ENCODE data around the gene IFI27L1.

The IFI27L1 gene

GRCh38 chr14:94080621-94081385 lies at the start of gene IFI27L1, which contains the start of gene DDX24:
Gene IFI27L1 (plus strand): TSS chr14:94081310. CDS start chr14:94096938, 15,628 bp downstream.
Gene DDX24 (minus strand): TSS chr14:94081202. CDS start chr14:94079742, 1,460 bp downstream.
- Histone ChIP-seq H3K4me3 (peak within 1 kb of the TSS; percentile 83 to 92), H3K27me3 (no peaks in the 10 kb centered on the region), H3K9me3 (no peaks in the 10 kb centered on the region), H3K4me1 (peaks cover 0 to 44% (median 31%) of the 10 kb centered on the region in 4 donors), H3K36me3 (peaks cover 19 to 29% (median 19%) of the 10 kb centered on the region in 3 donors), H3K27ac (peak within 1 kb of the TSS; percentile 93 to 98)
- peak; percentile 96 to 98 for DNase-seq
- intact Hi-C loops (cut with DNase I; ENCODE audit: low total_unique reads): no loop called here
- TF ChIP-seq CTCF (IDR thresholded peaks at IDR 0.05): peak in 1 of 2 experiments; percentile 14

DNA sequence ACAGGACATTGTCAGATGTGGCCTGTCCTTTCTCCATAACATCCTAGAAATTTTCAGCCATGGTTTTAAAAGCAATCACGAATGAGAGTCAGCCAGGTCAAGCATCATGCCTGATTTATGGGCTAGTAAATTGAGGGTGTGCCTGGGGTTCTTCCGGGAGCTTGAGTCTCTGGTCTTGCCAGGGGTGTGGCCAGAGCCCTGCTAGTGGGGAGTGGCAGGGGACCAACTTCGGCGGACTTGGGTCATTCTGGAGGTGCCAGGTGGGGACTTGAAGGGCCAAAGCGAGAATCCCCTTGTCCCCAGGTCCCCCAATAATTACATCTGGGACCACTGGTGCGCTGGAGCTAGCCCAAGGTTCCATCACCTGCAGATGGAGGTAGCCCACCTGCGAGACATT lies 49.2 kb upstream of the IFI27L1 start:
- no peak for DNase-seq
- H3K27ac ChIP-seq: no peak overlapping the region
- no peak overlapping the region for H3K4me3 ChIP-seq
- H3K9me3 ChIP-seq: no peaks in the 10 kb centered on the region
- no peak for TF ChIP-seq CTCF (IDR thresholded peaks at IDR 0.05)
- H3K27me3 ChIP-seq: no peaks in the 10 kb centered on the region
- intact Hi-C loops (cut with DNase I; ENCODE audit: low total_unique reads): no loop called here
- H3K36me3 ChIP-seq: no peaks in the 10 kb centered on the region
- peaks cover 0 to 3% (median 1%) of the 10 kb centered on the region in 4 donors for H3K4me1 ChIP-seq

GRCh38 chr14:94034886-94035285 lies 46.2 kb upstream of the IFI27L1 start:
- H3K9me3 ChIP-seq: no peaks in the 10 kb centered on the region
- H3K27me3 ChIP-seq: no peaks in the 10 kb centered on the region
- H3K4me1 ChIP-seq: no peaks in the 10 kb centered on the region
- no peak for TF ChIP-seq CTCF (IDR thresholded peaks at IDR 0.05)
- intact Hi-C loops (cut with DNase I; ENCODE audit: low total_unique reads): loop anchor here (5.0 kb wide), 2 partner anchors 102 to 147 kb away; no protein-coding TSS in a partner anchor
- H3K36me3 ChIP-seq: no peaks in the 10 kb centered on the region
- DNase-seq: no peak
- H3K4me3 ChIP-seq: no peak overlapping the region
- no peak overlapping the region for H3K27ac ChIP-seq

DNA sequence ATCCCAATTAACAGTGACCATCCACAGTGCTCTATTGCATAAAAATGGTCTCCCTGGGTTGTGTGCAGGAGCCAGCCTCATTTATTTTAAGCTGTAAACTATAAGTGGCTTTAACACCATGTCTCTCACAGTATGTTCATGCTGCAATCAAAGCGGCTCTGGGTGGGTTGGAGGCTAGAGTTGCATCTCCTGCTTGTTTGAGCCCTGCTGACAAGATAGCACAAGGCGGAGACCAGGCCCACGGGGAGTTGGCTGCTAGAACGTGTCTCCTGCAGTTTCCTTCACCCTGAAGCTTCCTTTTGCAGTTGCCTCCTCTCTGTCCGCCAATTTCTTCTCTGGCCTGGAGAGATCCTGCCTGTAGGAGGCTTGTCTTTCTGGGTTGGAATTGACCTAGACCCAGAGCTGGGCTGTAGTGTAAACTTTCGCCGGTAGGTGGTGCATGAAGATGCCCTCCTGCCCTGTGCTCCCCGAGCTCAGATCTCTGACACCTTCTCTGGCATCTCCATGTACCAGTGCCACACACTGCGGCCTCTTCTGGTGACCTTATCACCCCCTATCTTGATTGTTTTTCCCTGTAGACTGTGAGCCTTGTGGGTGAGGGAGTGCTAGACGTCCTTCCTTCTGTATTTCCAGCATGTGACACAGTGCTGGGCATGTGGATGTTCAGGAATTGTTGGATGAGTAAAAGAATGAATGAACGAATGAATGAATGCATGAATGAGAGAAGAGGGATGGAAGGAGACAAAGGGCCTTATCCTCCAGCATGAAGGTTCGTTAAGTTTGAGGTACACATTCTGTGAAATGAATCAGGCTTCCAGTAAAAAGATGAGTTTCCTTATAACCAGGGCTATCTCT lies 44.6 kb upstream of the IFI27L1 start:
- Histone ChIP-seq H3K4me1 (peaks cover 0 to 2% (median 0%) of the 10 kb centered on the region in 4 donors), H3K36me3 (no peaks in the 10 kb centered on the region), H3K4me3 (no peak overlapping the region), H3K9me3 (no peaks in the 10 kb centered on the region), H3K27me3 (no peaks in the 10 kb centered on the region), H3K27ac (no peak overlapping the region)
- peak; percentile 64 to 75 for DNase-seq
- TF ChIP-seq CTCF (IDR thresholded peaks at IDR 0.05): peak; percentile 74 to 78
- intact Hi-C loops (cut with DNase I; ENCODE audit: low total_unique reads): loop anchor here (5.0 kb wide), 2 partner anchors 101 to 146 kb away; no protein-coding TSS in a partner anchor

DNA sequence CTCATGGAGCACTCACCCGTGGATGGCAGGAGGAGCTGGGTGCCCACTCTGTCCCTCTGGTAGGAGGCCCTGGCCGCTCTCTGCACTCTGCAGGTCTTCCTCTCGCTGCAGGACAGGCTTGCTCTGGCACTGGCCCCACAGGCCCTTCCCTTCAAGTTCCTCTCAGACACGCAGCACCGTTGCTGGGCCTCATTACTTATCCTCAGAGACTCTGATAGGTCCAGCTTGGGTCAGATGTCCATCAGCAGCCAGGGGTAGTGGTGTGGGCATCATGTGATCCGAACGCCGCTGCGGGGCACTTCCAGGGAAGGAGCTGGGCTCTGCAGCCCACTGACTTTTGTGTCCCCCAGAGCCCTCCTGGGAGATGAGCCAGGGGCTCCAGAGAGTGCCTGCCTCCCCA lies 43.2 kb upstream of the IFI27L1 start:
- no peak overlapping the region for H3K4me3 ChIP-seq
- intact Hi-C loops (cut with DNase I; ENCODE audit: low total_unique reads): loop anchor here (5.0 kb wide), 2 partner anchors 99 to 144 kb away; no protein-coding TSS in a partner anchor

More for the DNA sequence above, 43.2 kb upstream of the IFI27L1 start:
- peaks cover 0 to 14% (median 6%) of the 10 kb centered on the region in 4 donors for H3K4me1 ChIP-seq
- H3K27me3 ChIP-seq: no peaks in the 10 kb centered on the region
- no peak overlapping the region for H3K27ac ChIP-seq
- no peak for TF ChIP-seq CTCF (IDR thresholded peaks at IDR 0.05)
- no peak for DNase-seq
- no peaks in the 10 kb centered on the region for H3K36me3 ChIP-seq
- no peaks in the 10 kb centered on the region for H3K9me3 ChIP-seq

Measured in tibial artery (tissue), 4 donors.